PC-9 (cell line): ENCODE results near the gene TBC1D22A. TPM values are rescaled to one million over a fixed set of nuclear protein-coding genes. Genes with fewer than 3 reads are reported as not detected.

Experiments used
- BruUV-seq: library from RNA; stranded (reverse); fragments of 400-500 nt; replicated peaks from 2 replicates; lab custom pipeline; 2021; lab: Mats Ljungman, UMichigan
- CTCF ChIA-PET: fragments of 300-600 bp; sonication (Branson Sonifier 250); formaldehyde crosslinking; loops from one replicate; lab custom pipeline; 2022; ENCODE audit warnings: antibody characterized with exemption; lab: Charles Lee
- POLR2A ChIA-PET: fragments of 300-600 bp; sonication (Branson Sonifier 250); formaldehyde crosslinking; loops from one replicate; lab custom pipeline; 2022; ENCODE audit warnings: antibody characterized with exemption; ENCODE audit not compliant: unreplicated experiment; lab: Charles Lee
- DNase-seq, 2 experiments: peaks; one replicate each; pipeline versions ENCODE4 v3.0.0 to v3.0.0-alpha.2; 2015 to 2022; ENCODE audit warnings: mixed read lengths in 1 of 2
- H2AFZ ChIP-seq: fragments of 200-600 bp; sonication (generic); 2 replicates; pipeline ENCODE4 v1.8.1; 2017; ENCODE audit warnings: antibody characterized with exemption
- H3F3A ChIP-seq: fragments of 200-600 bp; sonication (generic); 2 replicates; pipeline ENCODE4 v1.8.1; 2017; ENCODE audit warnings: antibody characterized with exemption, mild to moderate bottlenecking, low read depth; ENCODE audit not compliant: insufficient read depth
- H3K27ac ChIP-seq: fragments of 200-600 bp; sonication (generic); 2 replicates; pipeline ENCODE4 v1.6.1; 2016; ENCODE audit warnings: mixed run types
- H3K27me3 ChIP-seq: fragments of 200-600 bp; sonication (generic); 2 replicates; pipeline ENCODE4 v1.6.1; 2016; ENCODE audit warnings: low read depth, mixed run types; ENCODE audit not compliant: insufficient read depth
- H3K36me3 ChIP-seq: fragments of 200-600 bp; sonication (generic); 2 replicates; pipeline ENCODE4 v1.6.1; 2016; ENCODE audit warnings: low read depth, mixed run types
- H3K4me1 ChIP-seq: fragments of 200-600 bp; sonication (generic); replicated peaks from 2 replicates; pipeline ENCODE4 v1.6.1; 2016; ENCODE audit warnings: mixed run types; ENCODE audit not compliant: insufficient read depth
- H3K4me2 ChIP-seq: fragments of 200-600 bp; sonication (generic); 2 replicates; pipeline ENCODE4 v1.6.1; 2017; ENCODE audit warnings: mixed run types
- H3K4me3 ChIP-seq: fragments of 200-600 bp; sonication (generic); 2 replicates; pipeline ENCODE4 v1.6.1; 2016; ENCODE audit warnings: mixed run types
- H3K79me2 ChIP-seq: fragments of 200-600 bp; sonication (generic); 2 replicates; pipeline ENCODE4 v1.6.1; 2017; ENCODE audit warnings: low read depth, mixed run types
- H3K9me2 ChIP-seq: fragments of 200-600 bp; sonication (generic); 2 replicates; pipeline ENCODE4 v1.8.1; 2017; ENCODE audit warnings: mild to moderate bottlenecking; ENCODE audit not compliant: insufficient read depth
- H3K9me3 ChIP-seq: fragments of 200-600 bp; sonication (generic); 2 replicates; pipeline ENCODE4 v1.8.1; 2016; ENCODE audit warnings: low read depth; ENCODE audit not compliant: insufficient read depth
- H4K20me1 ChIP-seq: fragments of 200-600 bp; sonication (generic); 2 replicates; pipeline ENCODE4 v1.8.1; 2017; ENCODE audit not compliant: insufficient read depth
- CTCF ChIP-seq: fragments of 200-600 bp; sonication (generic); conservative IDR thresholded peaks from 2 replicates; pipeline ENCODE4 v1.6.1; 2017; ENCODE audit warnings: mixed run types, antibody characterized with exemption, mild to moderate bottlenecking, moderate library complexity
- EZH2 ChIP-seq: fragments of 200-600 bp; sonication (generic); IDR thresholded peaks from 2 replicates; pipeline ENCODE4 v1.8.0; 2017; ENCODE audit warnings: antibody characterized with exemption, low read depth
- intact Hi-C: fragments of 100-400 bp; cut with micrococcal nuclease; formaldehyde crosslinking; loops from one replicate; pipeline ENCODE4 v1.10.0; 2022; ENCODE audit not compliant: unreplicated experiment
- total RNA-seq: library from RNA; stranded (reverse); gene quantifications from 2 replicates; pipeline ENCODE4 v1.2.3, GENCODE V29; 2021

The TBC1D22A gene
- total RNA-seq, 1 experiment from 2014 or later: 40.3 TPM

DNA sequence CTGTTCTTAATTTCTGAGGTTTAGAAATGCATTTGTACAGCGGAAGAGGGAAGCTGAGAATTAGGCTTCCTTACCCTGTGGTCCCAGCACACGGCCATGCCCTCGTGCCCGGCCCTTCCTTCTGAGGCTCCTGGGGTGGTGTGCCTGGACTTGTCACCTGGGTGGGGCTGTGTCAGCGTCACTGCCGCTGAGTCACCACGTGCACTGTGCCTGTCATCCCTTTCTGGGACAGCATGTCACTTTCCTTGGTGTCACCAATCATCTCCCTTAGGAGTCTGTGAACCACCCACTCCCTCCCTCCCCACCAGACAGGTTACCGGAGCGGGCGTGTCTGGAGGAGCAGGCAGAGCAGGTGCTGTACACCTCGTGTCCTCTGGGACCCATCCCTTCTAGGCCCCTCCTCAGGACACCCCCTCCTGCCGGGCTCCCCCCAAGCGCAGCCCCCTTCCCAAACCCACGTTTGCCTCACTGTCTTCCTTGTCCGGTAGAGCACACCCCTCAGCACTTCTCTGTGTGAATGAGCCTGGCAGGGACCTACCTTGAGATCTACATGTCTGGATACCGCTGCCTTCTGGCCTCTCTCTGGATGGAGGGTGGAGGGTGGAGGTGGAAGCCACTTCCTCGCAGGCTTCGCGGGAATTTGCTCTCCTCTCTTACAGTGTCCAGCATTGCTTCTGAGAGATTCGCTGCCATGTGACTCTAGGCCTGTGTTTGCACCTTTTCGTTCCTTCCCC lies 367.6 kb downstream of the TBC1D22A start:
- H3K4me3 ChIP-seq: no peak overlapping the region
- H3K27ac ChIP-seq: peak overlapping the region; percentile 51
- H4K20me1 ChIP-seq: peaks cover 15% of the 10 kb centered on the region; the same call in 1 of the 2 replicates
- TF ChIP-seq EZH2: no peak
- TF ChIP-seq CTCF: no peak
- no peaks in the 10 kb centered on the region for H3K36me3 ChIP-seq
- no peaks in the 10 kb centered on the region for H3K9me2 ChIP-seq
- H2AFZ ChIP-seq: no peak overlapping the region
- no TSS peak for BruUV-seq
- H3K9me3 ChIP-seq: no peaks in the 10 kb centered on the region
- peak overlapping the region; percentile 38 for H3K4me2 ChIP-seq
- H3F3A ChIP-seq: peaks cover 14% of the 10 kb centered on the region
- no peaks in the 10 kb centered on the region; the same call in 1 of the 2 replicates for H3K79me2 ChIP-seq
- ChIA-PET CTCF (no interaction called here), POLR2A (no interaction called here)
- peaks cover 16% of the 10 kb centered on the region for H3K4me1 ChIP-seq
- no peaks in the 10 kb centered on the region for H3K27me3 ChIP-seq
- intact Hi-C loops: no loop called here
- DNase-seq: peak; percentile 87 to 92

GRCh38 chr22:47130883-47131631 lies 368.6 kb downstream of the TBC1D22A start:
- no peaks in the 10 kb centered on the region for H3K9me3 ChIP-seq
- H3K9me2 ChIP-seq: no peaks in the 10 kb centered on the region
- no TSS peak for BruUV-seq
- no peak overlapping the region for H3K4me3 ChIP-seq
- TF ChIP-seq EZH2: no peak
- TF ChIP-seq CTCF: no peak
- no peak overlapping the region for H3K27ac ChIP-seq
- H4K20me1 ChIP-seq: peaks cover 15% of the 10 kb centered on the region; the same call in 1 of the 2 replicates
- H3K4me2 ChIP-seq: peak overlapping the region; percentile 38; the same call in 1 of the 2 replicates
- no peaks in the 10 kb centered on the region for H3K27me3 ChIP-seq
- peaks cover 16% of the 10 kb centered on the region for H3K4me1 ChIP-seq
- ChIA-PET POLR2A (no interaction called here), CTCF (no interaction called here)
- peaks cover 14% of the 10 kb centered on the region for H3F3A ChIP-seq
- H2AFZ ChIP-seq: no peak overlapping the region
- H3K36me3 ChIP-seq: no peaks in the 10 kb centered on the region
- DNase-seq: no peak
- H3K79me2 ChIP-seq: no peaks in the 10 kb centered on the region; the same call in 1 of the 2 replicates
- intact Hi-C loops: no loop called here

DNA sequence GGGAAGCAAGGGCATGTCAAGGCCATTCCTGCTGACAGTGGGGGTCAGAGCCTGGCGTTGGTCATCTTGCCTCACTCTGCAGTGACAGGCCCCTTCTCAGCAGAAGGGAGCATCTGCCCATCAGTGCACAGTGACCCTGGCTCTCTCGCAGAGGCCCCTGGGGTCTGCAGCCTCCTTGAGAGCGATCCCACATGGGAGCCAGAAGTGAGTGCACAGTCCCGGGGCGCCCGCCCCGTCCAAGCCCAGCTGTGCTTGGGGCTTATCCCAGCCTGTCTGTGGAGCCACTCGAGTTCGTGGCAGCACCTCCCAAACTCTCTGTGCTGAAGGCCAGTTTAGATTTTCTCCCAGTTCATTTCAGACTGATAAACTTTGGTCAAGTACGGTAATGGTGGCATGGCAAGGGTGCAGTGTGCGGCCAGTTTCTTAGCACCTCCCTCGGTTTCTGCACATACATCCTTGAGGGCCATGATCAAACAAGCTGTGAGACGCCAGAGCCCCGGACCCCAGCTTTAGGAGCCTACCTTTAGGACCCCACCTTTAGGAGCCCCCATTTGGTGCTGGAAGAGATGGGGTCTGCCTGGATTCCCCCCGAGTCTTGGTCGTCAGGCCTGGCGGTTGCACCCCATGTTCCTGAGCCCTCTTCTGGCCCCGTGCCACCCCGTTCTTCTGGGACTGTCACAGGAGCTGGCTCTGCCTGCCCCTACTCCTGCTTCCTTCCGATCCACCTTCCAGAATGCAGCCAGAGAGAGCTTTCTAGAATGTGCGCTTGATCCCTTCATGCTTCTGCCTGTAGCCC lies 369.4 kb downstream of the TBC1D22A start:
- H4K20me1 ChIP-seq: peaks cover 15% of the 10 kb centered on the region; the same call in 1 of the 2 replicates
- no peaks in the 10 kb centered on the region for H3K9me2 ChIP-seq
- POLR2A ChIA-PET: no interaction called here
- H3K79me2 ChIP-seq: no peaks in the 10 kb centered on the region; the same call in 1 of the 2 replicates
- CTCF ChIA-PET: no interaction called here
- no peak overlapping the region for H3K27ac ChIP-seq
- peaks cover 14% of the 10 kb centered on the region for H3F3A ChIP-seq
- intact Hi-C loops: no loop called here
- BruUV-seq: no TSS peak
- TF ChIP-seq CTCF: no peak
- TF ChIP-seq EZH2: no peak
- no peaks in the 10 kb centered on the region for H3K36me3 ChIP-seq
- H3K4me2 ChIP-seq: no peak overlapping the region
- DNase-seq: no peak
- H2AFZ ChIP-seq: no peak overlapping the region
- H3K27me3 ChIP-seq: no peaks in the 10 kb centered on the region
- no peak overlapping the region for H3K4me3 ChIP-seq
- H3K9me3 ChIP-seq: no peaks in the 10 kb centered on the region
- peaks cover 16% of the 10 kb centered on the region for H3K4me1 ChIP-seq
